ENCODE results near the gene AGAP1.
"Not testable (repeated sequence)": the region's sequence is repeated elsewhere in the genome, so short reads cannot be mapped to it uniquely, and the experiment has no call there.

The AGAP1 gene

DNA sequence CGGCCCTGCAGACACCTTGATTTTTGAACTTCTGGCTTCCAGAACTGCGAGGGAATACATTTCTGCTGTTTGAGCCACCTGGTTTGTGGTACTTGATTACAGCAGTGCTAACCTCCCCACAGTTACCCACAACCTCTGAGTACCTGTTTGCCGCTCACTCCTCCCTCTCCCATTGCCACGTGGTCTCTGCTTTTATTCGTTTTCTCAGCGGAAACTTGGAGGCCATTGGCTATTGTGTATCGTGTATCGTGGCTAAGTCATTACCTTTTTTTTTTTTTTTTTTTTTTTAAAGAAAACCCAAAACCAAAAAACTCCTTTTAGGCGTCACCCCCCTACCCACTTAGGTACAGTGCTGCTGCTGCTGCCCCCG is 90.8 kb downstream of the AGAP1 start:
- no peak for DNase-seq (ENCODE audit: low read depth in 1 of 2, low spot score in 1 of 2)

GRCh38 chr2:235587202-235587601 is 93.4 kb downstream of the AGAP1 start:
- no peak for DNase-seq (ENCODE audit: low read depth in 1 of 2, low spot score in 1 of 2)

- no peak for DNase-seq (ENCODE audit: low read depth in 1 of 2, low spot score in 1 of 2)
These were observed 94.9 kb downstream of the AGAP1 start for GRCh38 chr2:235588750-235589149.

DNA sequence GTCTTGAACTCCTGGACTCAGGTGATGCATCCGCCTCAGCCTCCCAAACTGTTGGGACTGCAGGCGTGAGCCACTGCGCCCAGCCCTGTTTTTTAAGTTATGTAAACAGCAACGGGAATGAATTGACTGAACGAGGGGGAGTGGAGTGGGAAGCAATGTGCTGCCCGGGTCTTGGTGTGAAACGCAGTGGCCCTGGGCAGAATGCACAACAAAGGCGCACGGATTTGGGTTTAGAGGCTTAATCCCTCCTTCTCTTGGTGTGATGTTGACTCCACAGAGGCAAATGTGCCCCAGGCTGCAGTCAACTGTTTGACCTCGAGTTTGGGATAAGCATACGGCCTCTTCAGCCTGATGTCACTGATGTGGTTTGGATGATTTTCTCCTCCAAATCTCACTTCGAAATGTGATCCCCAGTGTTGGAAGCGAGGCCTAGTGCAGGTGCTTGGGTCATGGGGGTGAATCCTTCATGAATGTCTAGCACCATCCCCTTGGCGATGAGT is 97.4 kb downstream of the AGAP1 start:
- no peak for DNase-seq (ENCODE audit: low read depth in 1 of 2, low spot score in 1 of 2)

GRCh38 chr2:235591921-235592320 is 98.1 kb downstream of the AGAP1 start:
- DNase-seq (ENCODE audit: low read depth in 1 of 2, low spot score in 1 of 2) = no peak

GRCh38 chr2:235592430-235592829 is 98.6 kb downstream of the AGAP1 start:
- no peak for DNase-seq (ENCODE audit: low read depth in 1 of 2, low spot score in 1 of 2)

- no peak for DNase-seq (ENCODE audit: low read depth in 1 of 2, low spot score in 1 of 2)
These were observed 99.0 kb downstream of the AGAP1 start for GRCh38 chr2:235592836-235593235.

- DNase-seq (ENCODE audit: low read depth in 1 of 2, low spot score in 1 of 2) = no peak
These were observed 100.2 kb downstream of the AGAP1 start for GRCh38 chr2:235594041-235594440.

- DNase-seq (ENCODE audit: low read depth in 1 of 2, low spot score in 1 of 2) = no peak
These were observed 101.1 kb downstream of the AGAP1 start for GRCh38 chr2:235594964-235595363.

DNA sequence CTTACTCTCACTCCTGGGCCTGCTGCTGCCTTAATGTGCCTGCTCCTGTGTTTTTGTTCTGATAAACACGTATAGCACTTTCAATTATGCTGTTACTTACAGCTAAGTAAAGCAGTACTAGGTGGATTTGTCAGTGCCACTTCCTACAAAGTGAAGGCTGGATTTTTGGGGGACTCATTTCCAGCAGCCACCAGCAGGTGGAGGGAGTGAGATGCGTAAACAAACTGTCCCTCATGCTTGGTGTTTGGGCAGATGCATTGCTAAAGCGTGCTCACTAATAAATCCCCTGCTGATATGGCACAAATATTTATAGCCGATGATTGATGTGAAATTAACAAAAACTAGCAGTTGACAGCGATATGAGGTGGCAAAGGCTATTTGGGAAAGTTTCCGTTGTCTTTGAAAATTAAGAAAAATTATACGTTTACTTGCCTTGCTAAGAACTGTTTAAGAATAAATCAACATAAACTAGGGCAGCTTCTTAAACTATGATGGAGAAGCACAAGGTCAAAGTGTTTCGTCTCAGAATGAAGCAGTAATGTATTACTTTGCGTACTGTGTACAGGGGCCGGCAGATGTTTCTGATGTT is 101.7 kb downstream of the AGAP1 start:
- DNase-seq (ENCODE audit: low read depth in 1 of 2, low spot score in 1 of 2) = no peak

- no peak for DNase-seq (ENCODE audit: low read depth in 1 of 2, low spot score in 1 of 2)
These were observed 102.4 kb downstream of the AGAP1 start for GRCh38 chr2:235596272-235596671.

DNA sequence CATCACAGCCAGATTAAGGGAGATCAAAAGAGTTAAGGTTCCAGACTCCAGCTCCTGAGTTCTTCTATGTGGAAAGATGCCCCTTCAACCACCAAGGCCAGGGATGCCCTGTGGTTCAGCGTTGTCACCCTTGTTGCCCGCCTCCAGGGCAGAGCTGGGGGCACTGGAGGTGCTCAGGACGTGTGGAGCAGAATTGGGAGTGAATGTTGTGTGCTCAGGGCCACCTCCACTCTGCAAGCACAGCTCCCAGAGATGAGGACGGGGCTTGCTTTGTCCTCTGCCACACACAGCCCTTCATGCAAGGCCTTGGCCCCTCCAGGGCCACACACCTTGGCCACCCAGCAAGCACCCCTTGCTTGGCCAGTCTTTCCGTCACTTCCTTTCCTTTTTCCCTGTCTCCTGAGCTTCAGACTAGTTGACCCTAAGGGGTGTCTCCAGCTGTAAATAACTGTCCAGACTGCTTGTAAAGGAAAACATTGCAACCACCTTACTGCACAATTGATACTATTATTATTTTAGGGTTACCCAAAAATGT is 103.3 kb downstream of the AGAP1 start:
- DNase-seq (ENCODE audit: low read depth in 1 of 2, low spot score in 1 of 2) = no peak

DNA sequence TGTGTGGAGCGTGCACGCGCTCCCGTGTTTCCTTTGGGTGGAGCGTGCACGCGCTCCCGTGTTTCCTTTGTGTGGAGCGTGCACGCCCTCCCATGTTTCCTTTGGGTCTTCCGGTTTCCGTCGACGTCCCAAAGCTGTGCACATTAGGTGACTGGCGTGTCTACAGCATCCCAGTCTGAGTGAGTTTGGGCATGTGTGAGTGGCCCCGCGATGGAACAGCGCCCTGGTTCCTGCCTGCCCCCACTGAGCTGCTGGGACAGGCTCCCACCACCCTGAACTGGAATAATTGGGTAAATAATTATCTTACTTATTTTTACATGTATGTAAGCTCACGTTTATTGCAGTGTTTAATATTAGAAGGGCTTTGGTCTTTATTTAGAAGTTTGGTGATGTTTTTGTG is 104.2 kb downstream of the AGAP1 start:
- DNase-seq (ENCODE audit: low read depth in 1 of 2, low spot score in 1 of 2) = no peak

DNA sequence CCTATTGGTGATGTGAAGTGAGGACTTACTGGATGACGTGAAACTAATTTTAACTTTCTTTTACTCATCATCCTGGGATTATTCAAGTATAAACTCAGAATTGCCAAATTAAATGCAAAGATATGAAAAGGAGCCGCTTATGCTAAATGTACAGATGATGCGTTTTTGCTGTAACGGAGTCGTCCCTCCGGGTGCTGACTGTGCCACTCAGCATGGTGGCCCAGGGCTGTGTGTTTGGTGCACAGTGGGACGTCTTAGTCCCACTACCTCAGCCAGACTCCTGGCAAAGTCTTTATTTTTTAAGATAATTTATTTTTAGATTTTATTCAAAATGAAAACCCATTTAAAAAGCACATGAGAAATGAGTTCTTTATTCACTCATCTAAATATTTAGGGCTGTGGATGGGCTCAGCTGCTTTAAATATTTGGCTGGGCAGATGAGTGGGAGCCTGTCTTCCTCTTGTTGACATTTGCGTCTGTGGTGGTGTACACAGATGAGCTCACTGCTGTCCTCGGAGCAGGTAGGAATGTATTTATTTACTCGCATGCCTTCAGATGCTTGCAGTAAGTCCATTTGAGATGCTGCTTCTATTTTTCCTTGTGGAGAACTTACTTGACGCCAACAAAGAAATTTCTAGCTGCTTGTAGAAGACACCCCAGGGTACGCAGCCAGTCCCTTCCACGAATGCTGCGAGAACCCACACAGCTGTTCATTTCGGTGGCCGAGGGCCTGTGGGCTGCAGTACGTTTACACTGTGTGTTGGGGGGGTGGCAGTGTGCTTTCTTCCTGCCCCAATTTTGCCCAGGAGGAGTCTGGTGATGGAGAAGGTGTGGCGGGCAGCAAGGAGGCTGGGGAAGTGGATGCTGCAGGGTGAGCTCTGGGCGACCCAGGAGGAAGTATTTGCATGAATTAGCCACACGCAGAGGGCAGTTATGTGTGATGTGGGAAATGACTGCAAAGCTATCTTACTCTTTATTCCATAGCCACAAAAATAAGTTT is 105.0 kb downstream of the AGAP1 start:
- DNase-seq (ENCODE audit: low read depth in 1 of 2, low spot score in 1 of 2) = no peak

- no peak for DNase-seq (ENCODE audit: low read depth in 1 of 2, low spot score in 1 of 2)
These were observed 105.9 kb downstream of the AGAP1 start for GRCh38 chr2:235599596-235600338.

- DNase-seq (ENCODE audit: low read depth in 1 of 2, low spot score in 1 of 2) = no peak
These were observed 106.6 kb downstream of the AGAP1 start for GRCh38 chr2:235600406-235600805.

DNA sequence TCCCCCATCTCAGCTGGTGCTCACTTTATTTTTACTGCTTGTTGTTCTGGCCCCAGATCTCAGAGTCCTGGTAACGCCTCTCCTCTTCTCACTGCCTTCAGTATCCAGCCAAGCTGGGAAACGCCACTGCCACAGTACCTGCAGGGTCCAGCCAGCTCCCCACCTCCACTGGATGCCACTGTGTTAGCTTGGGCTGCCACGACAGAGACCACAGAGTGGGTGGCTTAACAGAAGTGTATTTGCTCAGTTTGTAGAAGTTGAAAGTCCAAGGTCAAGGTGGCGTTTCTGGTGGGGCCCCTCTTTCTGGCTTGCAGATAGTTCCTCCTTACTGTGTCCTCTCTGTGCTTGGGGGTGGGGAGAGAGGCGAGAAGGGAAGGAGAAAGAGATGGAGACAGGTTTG is 107.1 kb downstream of the AGAP1 start:
- no peak for DNase-seq (ENCODE audit: low read depth in 1 of 2, low spot score in 1 of 2)

GRCh38 chr2:235601960-235602704 is 108.3 kb downstream of the AGAP1 start:
- no peak for DNase-seq (ENCODE audit: low read depth in 1 of 2, low spot score in 1 of 2)

DNA sequence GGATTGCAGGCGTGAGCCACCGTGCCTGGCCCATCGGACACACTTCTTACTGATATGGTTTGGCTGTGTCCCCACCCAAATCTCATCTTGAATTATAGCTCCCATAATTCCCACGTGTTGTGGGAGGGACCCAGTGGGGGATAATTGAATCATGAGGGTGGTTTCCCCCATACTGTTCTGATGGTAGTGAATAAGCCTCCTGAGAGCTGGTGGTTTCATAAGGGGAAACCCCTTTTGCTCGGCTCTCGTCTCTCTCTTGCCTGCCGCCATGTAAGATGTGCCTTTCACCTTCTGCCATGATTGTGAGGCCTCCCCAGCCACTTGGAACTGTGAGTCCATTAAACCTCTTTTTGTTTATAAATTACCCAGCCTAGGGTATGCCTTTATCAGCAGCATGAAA is 109.1 kb downstream of the AGAP1 start:
- DNase-seq (ENCODE audit: low read depth in 1 of 2, low spot score in 1 of 2) = not testable (repeated sequence)

- DNase-seq (ENCODE audit: low read depth in 1 of 2, low spot score in 1 of 2) = no peak
These were observed 109.8 kb downstream of the AGAP1 start for GRCh38 chr2:235603659-235604058.
